ENCODE data around the gene MAP6.

The MAP6 gene
- total RNA-seq, result 0 to 0.97 (median 0.35) reads per million in 3 donors

- Histone ChIP-seq H3K36me3 (ENCODE audit: control insufficient read depth, insufficient read depth, low read length) (no peaks in the 10 kb centered on the region), H3K27ac (ENCODE audit: insufficient read depth, low read length, poor library complexity, severe bottlenecking) (no peak within 1 kb of the TSS), H3K27me3 (replicated peaks; ENCODE audit: control insufficient read depth, insufficient read depth, low read length, poor library complexity, severe bottlenecking) (peaks cover 34% of the 10 kb centered on the region), H3K4me3 (ENCODE audit: insufficient read depth, low read depth, low read length, poor library complexity, severe bottlenecking) (peak within 1 kb of the TSS; percentile 49), H3K4me1 (ENCODE audit: control insufficient read depth, insufficient read depth, low read length, poor library complexity, severe bottlenecking) (peaks cover 14% of the 10 kb centered on the region), H3K9me3 (ENCODE audit: control insufficient read depth, low read length) (no peaks in the 10 kb centered on the region)
- no peak for DNase-seq
These were observed at the start of gene MAP6 for GRCh38 chr11:75668451-75669297. MAP6 (minus strand) TSS chr11:75669038; CDS start chr11:75668369, 669 bp downstream.

GRCh38 chr11:75717608-75718418, 49.0 kb upstream of the MAP6 start, which contains the start of gene MOGAT2:
MOGAT2 (plus strand) TSS chr11:75717838; CDS start chr11:75717889, 51 bp downstream.
- H3K27ac ChIP-seq (ENCODE audit: insufficient read depth, low read length, poor library complexity, severe bottlenecking), result no peak within 1 kb of the TSS
- H3K36me3 ChIP-seq (ENCODE audit: control insufficient read depth, insufficient read depth, low read length), result no peaks in the 10 kb centered on the region
- DNase-seq, result no peak
- H3K4me1 ChIP-seq (ENCODE audit: control insufficient read depth, insufficient read depth, low read length, poor library complexity, severe bottlenecking), result no peaks in the 10 kb centered on the region
- H3K27me3 ChIP-seq (replicated peaks; ENCODE audit: control insufficient read depth, insufficient read depth, low read length, poor library complexity, severe bottlenecking), result no peaks in the 10 kb centered on the region
- no peaks in the 10 kb centered on the region for H3K9me3 ChIP-seq (ENCODE audit: control insufficient read depth, low read length)
- H3K4me3 ChIP-seq (ENCODE audit: insufficient read depth, low read depth, low read length, poor library complexity, severe bottlenecking), result no peak within 1 kb of the TSS

GRCh38 chr11:75716659-75717058, 47.8 kb upstream of the MAP6 start:
- Histone ChIP-seq H3K36me3 (ENCODE audit: control insufficient read depth, insufficient read depth, low read length) (no peaks in the 10 kb centered on the region), H3K4me1 (ENCODE audit: control insufficient read depth, insufficient read depth, low read length, poor library complexity, severe bottlenecking) (no peaks in the 10 kb centered on the region), H3K27ac (ENCODE audit: insufficient read depth, low read length, poor library complexity, severe bottlenecking) (no peak overlapping the region), H3K9me3 (ENCODE audit: control insufficient read depth, low read length) (no peaks in the 10 kb centered on the region), H3K4me3 (ENCODE audit: insufficient read depth, low read depth, low read length, poor library complexity, severe bottlenecking) (no peak overlapping the region), H3K27me3 (replicated peaks; ENCODE audit: control insufficient read depth, insufficient read depth, low read length, poor library complexity, severe bottlenecking) (no peaks in the 10 kb centered on the region)
- no peak for DNase-seq

- no peak overlapping the region for H3K4me3 ChIP-seq (ENCODE audit: insufficient read depth, low read depth, low read length, poor library complexity, severe bottlenecking)
- no peaks in the 10 kb centered on the region for H3K36me3 ChIP-seq (ENCODE audit: control insufficient read depth, insufficient read depth, low read length)
- H3K27ac ChIP-seq (ENCODE audit: insufficient read depth, low read length, poor library complexity, severe bottlenecking), result no peak overlapping the region
- H3K9me3 ChIP-seq (ENCODE audit: control insufficient read depth, low read length), result no peaks in the 10 kb centered on the region
- H3K27me3 ChIP-seq (replicated peaks; ENCODE audit: control insufficient read depth, insufficient read depth, low read length, poor library complexity, severe bottlenecking), result no peaks in the 10 kb centered on the region
- no peaks in the 10 kb centered on the region for H3K4me1 ChIP-seq (ENCODE audit: control insufficient read depth, insufficient read depth, low read length, poor library complexity, severe bottlenecking)
- no peak for DNase-seq
These were observed 46.9 kb upstream of the MAP6 start for GRCh38 chr11:75715688-75716087.

GRCh38 chr11:75714211-75714610, 45.4 kb upstream of the MAP6 start:
- H3K9me3 ChIP-seq (ENCODE audit: control insufficient read depth, low read length), result no peaks in the 10 kb centered on the region
- H3K36me3 ChIP-seq (ENCODE audit: control insufficient read depth, insufficient read depth, low read length), result no peaks in the 10 kb centered on the region
- no peaks in the 10 kb centered on the region for H3K4me1 ChIP-seq (ENCODE audit: control insufficient read depth, insufficient read depth, low read length, poor library complexity, severe bottlenecking)
- H3K4me3 ChIP-seq (ENCODE audit: insufficient read depth, low read depth, low read length, poor library complexity, severe bottlenecking), result no peak overlapping the region
- no peak overlapping the region for H3K27ac ChIP-seq (ENCODE audit: insufficient read depth, low read length, poor library complexity, severe bottlenecking)
- no peaks in the 10 kb centered on the region for H3K27me3 ChIP-seq (replicated peaks; ENCODE audit: control insufficient read depth, insufficient read depth, low read length, poor library complexity, severe bottlenecking)
- DNase-seq, result no peak

GRCh38 chr11:75706260-75706729, 37.5 kb upstream of the MAP6 start:
- H3K27ac ChIP-seq (ENCODE audit: insufficient read depth, low read length, poor library complexity, severe bottlenecking), result no peak overlapping the region
- H3K9me3 ChIP-seq (ENCODE audit: control insufficient read depth, low read length), result no peaks in the 10 kb centered on the region
- H3K27me3 ChIP-seq (replicated peaks; ENCODE audit: control insufficient read depth, insufficient read depth, low read length, poor library complexity, severe bottlenecking), result no peaks in the 10 kb centered on the region
- peak; percentile 12 to 47 (median 30) for DNase-seq
- no peaks in the 10 kb centered on the region for H3K36me3 ChIP-seq (ENCODE audit: control insufficient read depth, insufficient read depth, low read length)
- no peaks in the 10 kb centered on the region for H3K4me1 ChIP-seq (ENCODE audit: control insufficient read depth, insufficient read depth, low read length, poor library complexity, severe bottlenecking)
- no peak overlapping the region for H3K4me3 ChIP-seq (ENCODE audit: insufficient read depth, low read depth, low read length, poor library complexity, severe bottlenecking)

GRCh38 chr11:75705541-75705940, 36.7 kb upstream of the MAP6 start:
- no peaks in the 10 kb centered on the region for H3K36me3 ChIP-seq (ENCODE audit: control insufficient read depth, insufficient read depth, low read length)
- H3K4me3 ChIP-seq (ENCODE audit: insufficient read depth, low read depth, low read length, poor library complexity, severe bottlenecking), result no peak overlapping the region

GRCh38 chr11:75703695-75704237, 34.9 kb upstream of the MAP6 start:
- Histone ChIP-seq H3K4me1 (ENCODE audit: control insufficient read depth, insufficient read depth, low read length, poor library complexity, severe bottlenecking) (no peaks in the 10 kb centered on the region), H3K36me3 (ENCODE audit: control insufficient read depth, insufficient read depth, low read length) (no peaks in the 10 kb centered on the region), H3K27ac (ENCODE audit: insufficient read depth, low read length, poor library complexity, severe bottlenecking) (no peak overlapping the region), H3K4me3 (ENCODE audit: insufficient read depth, low read depth, low read length, poor library complexity, severe bottlenecking) (no peak overlapping the region), H3K27me3 (replicated peaks; ENCODE audit: control insufficient read depth, insufficient read depth, low read length, poor library complexity, severe bottlenecking) (no peaks in the 10 kb centered on the region), H3K9me3 (ENCODE audit: control insufficient read depth, low read length) (no peaks in the 10 kb centered on the region)
- DNase-seq, result no peak

More at GRCh38 chr11:75705541-75705940, 36.7 kb upstream of the MAP6 start:
- H3K4me1 ChIP-seq (ENCODE audit: control insufficient read depth, insufficient read depth, low read length, poor library complexity, severe bottlenecking), result no peaks in the 10 kb centered on the region
- DNase-seq, result no peak
- H3K27me3 ChIP-seq (replicated peaks; ENCODE audit: control insufficient read depth, insufficient read depth, low read length, poor library complexity, severe bottlenecking), result no peaks in the 10 kb centered on the region
- H3K27ac ChIP-seq (ENCODE audit: insufficient read depth, low read length, poor library complexity, severe bottlenecking), result no peak overlapping the region
- no peaks in the 10 kb centered on the region for H3K9me3 ChIP-seq (ENCODE audit: control insufficient read depth, low read length)

- Histone ChIP-seq H3K4me3 (ENCODE audit: insufficient read depth, low read depth, low read length, poor library complexity, severe bottlenecking) (no peak overlapping the region), H3K27me3 (replicated peaks; ENCODE audit: control insufficient read depth, insufficient read depth, low read length, poor library complexity, severe bottlenecking) (no peaks in the 10 kb centered on the region), H3K36me3 (ENCODE audit: control insufficient read depth, insufficient read depth, low read length) (no peaks in the 10 kb centered on the region), H3K9me3 (ENCODE audit: control insufficient read depth, low read length) (no peaks in the 10 kb centered on the region), H3K4me1 (ENCODE audit: control insufficient read depth, insufficient read depth, low read length, poor library complexity, severe bottlenecking) (no peaks in the 10 kb centered on the region), H3K27ac (ENCODE audit: insufficient read depth, low read length, poor library complexity, severe bottlenecking) (no peak overlapping the region)
- no peak for DNase-seq
These were observed 32.1 kb upstream of the MAP6 start for GRCh38 chr11:75700940-75701339.

All from effector memory CD4-positive, alpha-beta T cell (primary cell).